SK-N-MC (cell line): ENCODE measurements around the gene HOXC13.

ENCODE experiments used
- DNase-seq: peaks from one replicate; pipeline ENCODE4 v3.0.0-alpha.2; 2011; ENCODE audit warnings: low read depth, low spot score
- H3K27ac ChIP-seq: fragments of 200-600 bp; sonication (generic); 2 replicates; pipeline ENCODE4 v1.5.1; 2016; ENCODE audit warnings: mixed run types
- H3K36me3 ChIP-seq: fragments of 200-600 bp; sonication (generic); 2 replicates; pipeline ENCODE4 v1.6.1; 2017; ENCODE audit warnings: antibody characterized with exemption, low read length, mixed read lengths; ENCODE audit not compliant: insufficient read depth
- H3K4me3 ChIP-seq: fragments of 200-600 bp; sonication (generic); 2 replicates; pipeline ENCODE4 v1.5.1; 2016
- H3K9ac ChIP-seq: fragments of 200-600 bp; sonication (generic); 2 replicates; pipeline ENCODE4 v1.8.0; 2017; ENCODE audit warnings: mixed run types, mixed read lengths; ENCODE audit not compliant: insufficient read length
- H3K9me3 ChIP-seq: fragments of 200-600 bp; sonication (generic); 2 replicates; pipeline ENCODE4 v1.6.1; 2017; ENCODE audit warnings: low read depth, mild to moderate bottlenecking, antibody characterized with exemption, low read length, moderate library complexity, mixed read lengths
- EZH2 ChIP-seq: fragments of 200-600 bp; sonication (generic); IDR thresholded peaks from one replicate; pipeline ENCODE4 v1.6.1; 2017; ENCODE audit warnings: antibody characterized with exemption
- FOXP2 ChIP-seq: optimal IDR thresholded peaks from 2 replicates; pipeline ENCODE3; 2011; ENCODE audit warnings: mild to moderate bottlenecking, moderate library complexity; ENCODE audit not compliant: insufficient read depth; ENCODE audit errors: extremely low read length, control extremely low read depth
- POLR2AphosphoS5 ChIP-seq: IDR thresholded peaks from 2 replicates; pipeline ENCODE4 v1.6.1; 2012; ENCODE audit warnings: mild to moderate bottlenecking, low read depth, low read length, borderline replicate concordance

Gene HOXC13

DNA sequence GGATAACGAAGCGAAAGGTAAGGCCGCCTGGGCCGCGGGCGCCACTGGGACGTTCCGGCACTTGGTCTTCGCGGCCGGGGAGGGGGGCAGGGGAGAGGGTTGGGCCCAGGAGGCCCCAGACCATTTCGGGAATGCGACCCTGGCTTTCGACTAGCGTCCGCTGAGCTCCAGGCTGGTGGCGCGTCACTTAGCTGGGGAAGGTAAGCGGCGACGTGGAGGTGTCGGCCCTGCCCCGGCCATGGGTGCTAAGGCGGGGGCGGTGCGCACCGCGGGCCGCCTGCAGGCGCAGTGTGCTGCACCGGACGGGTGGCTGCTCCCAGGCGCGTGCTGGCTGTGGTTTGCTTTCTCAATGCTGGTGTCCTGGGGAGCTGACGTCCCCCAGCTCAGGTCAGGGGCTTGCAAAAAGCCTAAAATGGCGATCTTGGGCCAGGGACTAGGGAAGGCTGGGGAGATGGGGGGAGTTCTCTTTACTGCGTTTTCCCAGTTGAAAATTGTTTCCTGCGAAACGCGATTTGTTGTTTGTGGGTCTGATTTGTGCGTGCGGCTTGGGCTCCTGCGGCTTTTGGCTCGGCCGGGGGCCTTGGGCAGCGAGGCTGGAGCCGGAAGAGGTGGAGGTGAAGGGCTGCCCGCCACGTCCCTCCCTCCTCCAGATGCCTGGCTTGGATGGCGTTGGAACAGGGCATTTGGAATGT, 47.5 kb downstream of the HOXC13 start:
- Histone ChIP-seq H3K4me3 (peak overlapping the region; percentile 82), H3K9me3 (no peaks in the 10 kb centered on the region)
- TF ChIP-seq EZH2 (no peak), POLR2AphosphoS5 (no peak), FOXP2 (no peak)

DNA sequence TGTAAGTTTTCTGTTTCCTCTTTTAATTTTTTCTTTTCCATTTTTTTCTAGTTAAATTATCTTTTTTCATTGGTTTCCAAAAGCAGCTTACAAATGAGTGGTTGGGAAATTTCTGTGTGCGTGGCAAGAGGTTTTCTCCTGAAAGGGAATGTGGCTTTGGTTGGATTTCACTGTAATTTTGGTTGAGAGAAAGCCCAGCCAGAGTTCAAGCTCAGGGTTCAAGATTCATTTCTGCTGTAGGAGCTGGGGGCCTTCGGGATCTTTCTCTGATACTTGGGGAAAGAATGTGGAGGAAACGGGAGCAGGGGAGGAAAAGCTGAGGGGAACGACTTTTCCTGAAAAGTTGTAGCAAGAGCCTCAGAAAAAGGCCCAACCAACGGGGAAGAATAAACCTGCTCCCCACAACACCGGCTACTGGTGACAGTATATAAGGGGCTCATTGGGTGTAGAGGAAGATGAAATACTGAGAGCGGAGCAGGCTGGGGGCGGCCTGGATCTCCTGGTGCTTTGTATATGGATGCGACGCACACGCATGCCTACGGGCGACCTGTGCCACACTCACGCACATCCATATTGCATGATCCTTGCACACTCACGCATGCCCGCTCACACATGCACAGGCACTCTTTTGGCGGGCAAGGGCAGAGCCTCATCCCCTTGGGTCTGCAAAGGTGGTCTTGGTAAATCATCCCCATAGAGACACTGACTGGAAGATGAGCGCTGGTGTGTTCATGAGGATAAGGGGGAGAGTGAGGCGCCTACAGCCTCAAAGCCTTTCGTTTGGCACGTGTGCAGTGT, 48.3 kb downstream of the HOXC13 start:
- Histone ChIP-seq H3K36me3 (no peaks in the 10 kb centered on the region), H3K9me3 (no peaks in the 10 kb centered on the region), H3K9ac (peak overlapping the region; percentile 79), H3K27ac (no peak overlapping the region), H3K4me3 (peak overlapping the region; percentile 82)
- no peak for DNase-seq
- TF ChIP-seq POLR2AphosphoS5 (no peak), EZH2 (no peak), FOXP2 (no peak)

More for the DNA sequence above, 47.5 kb downstream of the HOXC13 start:
- DNase-seq: no peak
- no peaks in the 10 kb centered on the region for H3K36me3 ChIP-seq
- peak overlapping the region; percentile 79 for H3K9ac ChIP-seq
- no peak overlapping the region for H3K27ac ChIP-seq

DNA sequence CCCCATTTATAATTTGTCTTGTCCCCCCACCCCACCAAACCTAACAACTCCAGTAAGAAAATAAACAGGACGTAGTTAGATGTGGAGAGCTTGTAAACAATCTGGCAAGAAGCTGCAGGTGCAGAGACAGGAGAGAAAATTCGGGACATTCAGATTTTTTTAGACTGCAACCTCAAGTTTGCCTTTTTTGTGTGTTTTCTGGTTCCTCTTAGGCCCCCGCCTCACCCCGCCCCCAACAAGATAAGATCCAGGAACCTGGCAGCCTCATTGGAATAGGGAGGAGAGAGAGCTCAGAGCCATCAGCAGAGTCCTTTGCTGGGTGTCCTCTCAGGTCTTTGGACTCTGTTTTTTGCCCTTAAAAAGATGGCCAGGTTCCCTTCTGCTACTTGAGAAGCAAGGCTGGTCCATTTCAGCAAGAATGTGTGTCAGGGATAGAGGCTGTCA, 49.2 kb downstream of the HOXC13 start:
- TF ChIP-seq FOXP2: no peak
- no peak for TF ChIP-seq EZH2
- no peak for TF ChIP-seq POLR2AphosphoS5
- no peak for DNase-seq
- Histone ChIP-seq H3K4me3 (no peak overlapping the region), H3K9me3 (no peaks in the 10 kb centered on the region), H3K9ac (no peak overlapping the region), H3K36me3 (no peaks in the 10 kb centered on the region), H3K27ac (no peak overlapping the region)

DNA sequence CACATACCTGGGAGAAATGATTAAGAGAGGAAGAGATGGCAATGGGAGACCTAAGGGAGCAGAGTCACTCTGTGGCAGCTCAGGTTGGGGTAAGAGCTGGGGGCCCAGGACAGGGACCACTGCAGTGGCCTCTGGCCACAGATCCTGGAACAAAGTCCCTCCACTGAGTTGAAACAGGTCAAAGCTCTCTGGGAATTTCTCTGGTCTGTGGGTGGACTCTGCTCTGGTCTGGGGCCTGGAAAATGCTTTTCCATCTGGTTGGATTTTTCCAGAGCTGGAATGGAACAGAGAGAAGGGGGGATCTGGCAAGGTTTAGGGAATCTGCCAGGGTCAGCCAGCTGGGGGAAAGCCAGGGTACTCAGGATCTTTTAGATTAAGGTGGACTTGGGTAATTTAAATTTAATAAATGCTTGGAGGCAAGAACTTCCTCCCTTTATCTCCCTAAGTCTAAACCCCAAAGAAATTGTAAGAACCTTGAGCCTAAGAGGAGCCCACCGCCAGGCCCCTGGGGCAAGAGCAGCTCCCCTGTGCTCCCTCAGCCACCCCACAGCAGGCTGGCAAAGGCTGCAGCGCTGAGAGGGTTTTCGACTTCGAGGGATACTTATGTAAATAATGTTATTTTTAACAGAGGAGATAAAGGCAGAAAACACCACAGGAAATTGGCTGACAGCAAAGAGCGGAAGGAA, 50.1 kb downstream of the HOXC13 start:
- Histone ChIP-seq H3K9ac (no peak overlapping the region), H3K27ac (0 out of 2 replicates have a peak overlapping the region, but pooled peaks have one; percentile 5), H3K36me3 (no peaks in the 10 kb centered on the region), H3K4me3 (peak overlapping the region; percentile 74), H3K9me3 (no peaks in the 10 kb centered on the region)
- TF ChIP-seq POLR2AphosphoS5 (peak; percentile 50; the same call in 1 of the 2 replicates), EZH2 (no peak)
- no peak for DNase-seq

DNA sequence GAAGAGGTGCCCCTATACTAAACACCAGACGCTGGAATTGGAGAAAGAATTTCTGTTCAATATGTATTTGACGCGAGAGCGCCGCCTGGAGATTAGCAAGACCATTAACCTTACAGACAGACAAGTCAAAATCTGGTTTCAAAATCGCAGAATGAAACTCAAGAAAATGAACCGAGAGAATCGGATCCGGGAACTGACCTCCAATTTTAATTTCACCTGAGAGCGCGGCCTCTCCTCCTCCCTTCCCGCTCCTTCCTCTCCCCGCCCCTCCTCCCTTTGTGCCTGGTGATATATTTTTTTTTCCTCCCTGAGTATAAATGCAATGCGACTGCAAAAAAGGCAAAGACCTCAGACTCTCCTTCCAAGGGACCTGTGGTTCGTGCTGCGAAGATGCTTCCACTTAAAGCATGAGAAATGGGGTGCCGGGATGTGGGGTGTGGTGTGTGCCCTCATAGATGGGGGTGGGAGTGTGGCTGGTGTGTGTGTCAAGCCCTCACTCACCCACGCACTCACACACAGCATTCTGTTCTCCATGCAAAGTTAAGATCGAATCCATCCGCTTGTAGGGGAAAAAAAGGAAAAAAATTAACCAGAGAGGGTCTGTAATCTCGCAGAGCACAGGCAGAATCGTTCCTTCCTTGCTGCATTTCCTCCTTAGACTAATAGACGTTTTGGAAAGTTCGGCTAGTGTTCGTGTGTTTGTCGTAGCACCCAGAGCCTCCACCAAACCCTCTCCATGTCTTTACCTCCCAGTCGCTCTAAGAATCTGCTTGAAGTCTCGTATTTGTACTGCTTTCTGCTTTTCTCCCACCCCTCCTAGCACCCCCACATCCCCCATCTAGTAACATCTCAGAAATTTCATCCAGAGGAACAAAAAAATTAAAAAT, 50.8 kb downstream of the HOXC13 start:
- Histone ChIP-seq H3K36me3 (no peaks in the 10 kb centered on the region), H3K9ac (peak overlapping the region; percentile 47), H3K9me3 (no peaks in the 10 kb centered on the region), H3K4me3 (peak overlapping the region; percentile 74), H3K27ac (no peak overlapping the region)
- DNase-seq: peak; percentile 84
- no peak for TF ChIP-seq FOXP2
- TF ChIP-seq EZH2: no peak
- no peak; the same call in 1 of the 2 replicates for TF ChIP-seq POLR2AphosphoS5

DNA sequence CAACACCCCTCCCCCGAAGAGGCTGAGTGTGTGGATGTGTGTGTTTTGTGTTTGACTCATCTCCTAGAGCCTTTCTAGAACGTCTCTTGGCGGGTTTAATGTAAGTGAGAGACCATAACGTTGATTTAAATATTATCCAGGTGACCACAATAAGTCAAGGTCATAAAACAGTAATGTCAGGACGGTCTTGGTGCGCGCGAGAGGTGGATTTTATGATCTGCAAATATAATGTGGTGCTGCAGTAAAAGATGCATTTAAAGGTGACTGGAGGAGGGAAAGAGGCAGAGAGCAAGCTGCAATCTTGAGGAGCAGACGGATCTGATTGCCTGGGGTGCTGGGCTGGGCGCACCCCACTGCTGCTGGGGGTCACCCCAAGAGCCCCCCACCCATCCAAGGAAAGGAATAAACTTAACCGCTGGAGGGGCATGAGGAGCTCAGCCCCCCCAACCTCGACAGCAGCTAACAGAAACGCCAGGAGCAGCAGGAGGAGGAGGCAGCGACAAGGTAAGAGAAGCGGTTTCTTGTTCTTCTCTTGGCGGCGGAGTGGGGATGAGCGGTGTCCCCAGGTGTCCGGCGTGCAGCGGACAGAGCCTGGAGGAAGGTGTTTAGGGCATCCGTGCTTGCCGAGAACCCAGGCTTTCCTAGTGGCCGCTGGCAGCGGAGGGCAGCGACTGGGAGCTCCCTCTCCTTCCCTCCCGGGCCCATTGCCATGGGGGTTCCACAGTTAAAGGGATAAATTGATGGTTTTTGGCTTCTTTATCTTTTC, 51.9 kb downstream of the HOXC13 start:
- no peak overlapping the region for H3K9ac ChIP-seq
- no peaks in the 10 kb centered on the region for H3K9me3 ChIP-seq
- no peak overlapping the region for H3K4me3 ChIP-seq
- no peaks in the 10 kb centered on the region for H3K36me3 ChIP-seq
- no peak for TF ChIP-seq FOXP2
- no peak for TF ChIP-seq POLR2AphosphoS5
- no peak for TF ChIP-seq EZH2
- no peak overlapping the region for H3K27ac ChIP-seq
- DNase-seq: no peak

DNA sequence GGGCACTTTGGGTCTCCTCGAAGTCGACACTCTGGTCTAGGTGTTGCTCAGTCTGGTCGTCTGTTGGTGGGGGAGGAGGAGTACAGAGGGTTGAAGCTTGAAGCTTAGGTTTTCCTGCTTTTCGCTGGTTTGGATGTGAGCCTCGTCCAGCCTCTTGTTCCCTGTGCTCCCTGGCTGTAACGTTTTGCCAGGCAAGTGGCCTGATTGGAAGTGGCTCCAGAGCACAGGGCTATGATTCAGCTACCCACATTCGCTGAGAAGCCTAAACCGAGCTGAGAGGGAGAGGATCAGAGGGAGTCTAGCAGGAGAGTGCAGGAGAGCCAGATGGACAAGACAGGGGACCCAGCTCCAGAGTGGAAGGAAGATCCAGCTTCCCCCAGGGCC, 52.4 kb downstream of the HOXC13 start:
- no peak overlapping the region for H3K27ac ChIP-seq
- H3K4me3 ChIP-seq: no peak overlapping the region
- H3K9ac ChIP-seq: no peak overlapping the region
- no peaks in the 10 kb centered on the region for H3K36me3 ChIP-seq
- no peak for DNase-seq
- TF ChIP-seq FOXP2 (no peak), POLR2AphosphoS5 (no peak), EZH2 (no peak)
- no peaks in the 10 kb centered on the region for H3K9me3 ChIP-seq
